HG03139 (cell line): Measurements from ENCODE around the gene NPL.
A peak's percentile ranks its signal among the peaks of the same experiment; 100 is the strongest.

Source experiments
- ATAC-seq: cut with Tn5 transposase; IDR thresholded peaks from one replicate; pipeline ENCODE4 v1.9.1; 2021; ENCODE audit not compliant: unreplicated experiment

NPL gene, protein sequence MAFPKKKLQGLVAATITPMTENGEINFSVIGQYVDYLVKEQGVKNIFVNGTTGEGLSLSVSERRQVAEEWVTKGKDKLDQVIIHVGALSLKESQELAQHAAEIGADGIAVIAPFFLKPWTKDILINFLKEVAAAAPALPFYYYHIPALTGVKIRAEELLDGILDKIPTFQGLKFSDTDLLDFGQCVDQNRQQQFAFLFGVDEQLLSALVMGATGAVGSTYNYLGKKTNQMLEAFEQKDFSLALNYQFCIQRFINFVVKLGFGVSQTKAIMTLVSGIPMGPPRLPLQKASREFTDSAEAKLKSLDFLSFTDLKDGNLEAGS

GRCh38 chr1:182789138-182790076, at the start of gene NPL:
TSS of gene NPL (plus strand) at chr1:182789773. CDS start at chr1:182794372, 4,599 bp downstream.
- ATAC-seq = peak; percentile 90

DNA sequence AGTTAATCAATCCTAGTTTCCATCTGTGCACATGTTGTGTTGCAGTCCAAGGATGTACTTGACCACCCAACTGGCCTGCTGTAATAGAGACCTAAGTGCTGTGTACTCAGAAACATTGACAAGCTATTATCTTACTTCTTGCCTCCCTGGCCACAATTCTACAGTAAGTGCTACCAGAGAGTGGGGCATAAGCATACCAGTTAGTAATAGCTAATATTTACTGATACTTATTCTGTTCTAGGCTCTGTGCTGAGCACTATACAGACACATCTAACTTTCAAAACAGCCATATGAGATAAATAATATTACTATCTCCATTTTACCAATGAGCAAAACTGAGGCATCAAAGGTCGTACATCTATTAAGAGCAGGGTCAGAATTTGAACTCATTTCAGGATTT, 49.5 kb upstream of the NPL start:
- ATAC-seq = no peak

- no peak for ATAC-seq
Observed at GRCh38 chr1:182742780-182743179, 46.8 kb upstream of the NPL start.

DNA sequence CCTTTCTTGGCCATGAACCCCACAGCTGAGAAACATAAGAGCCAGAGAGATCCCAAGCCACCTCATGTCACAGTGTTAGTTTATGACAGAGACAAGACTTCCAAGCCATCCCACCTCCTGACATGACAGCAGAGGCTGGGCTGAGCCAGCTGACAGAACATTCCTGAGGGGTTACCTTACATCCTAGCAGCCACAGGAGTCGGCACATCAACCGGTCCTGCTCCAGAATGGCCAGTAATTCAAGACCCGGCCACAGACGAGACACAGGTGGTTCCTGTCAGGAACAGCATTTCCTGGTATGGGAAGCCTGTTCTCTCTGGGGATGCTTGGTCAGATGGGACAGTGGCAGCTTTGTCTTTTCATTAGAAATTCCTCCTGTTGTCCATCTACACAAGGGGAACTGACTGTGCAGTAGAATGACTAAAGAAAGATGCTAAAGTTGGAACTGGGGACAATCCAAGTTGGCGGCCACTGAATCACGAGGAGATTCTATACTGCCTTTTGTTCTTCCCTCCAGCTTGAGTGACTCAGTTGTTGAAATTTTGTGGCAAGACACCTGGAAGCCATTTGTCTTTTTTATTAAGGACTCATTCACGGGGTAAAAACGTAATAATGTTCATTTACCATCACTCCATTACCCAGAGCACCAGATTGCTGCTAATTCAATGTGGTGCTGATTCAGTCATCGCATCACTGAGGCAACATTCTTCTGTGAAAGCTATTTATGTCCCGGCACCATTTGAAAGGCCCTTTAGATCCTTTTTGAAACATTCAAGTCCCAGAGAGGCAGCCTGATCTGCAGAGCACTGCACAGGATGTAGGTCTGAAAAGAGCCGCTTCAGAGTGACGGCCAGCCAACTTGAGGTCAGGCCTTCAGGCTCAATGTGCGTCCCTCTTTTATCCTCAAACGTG, 37.2 kb upstream of the NPL start:
- ATAC-seq = no peak

GRCh38 chr1:182754087-182754486, 35.5 kb upstream of the NPL start:
- no peak for ATAC-seq

DNA sequence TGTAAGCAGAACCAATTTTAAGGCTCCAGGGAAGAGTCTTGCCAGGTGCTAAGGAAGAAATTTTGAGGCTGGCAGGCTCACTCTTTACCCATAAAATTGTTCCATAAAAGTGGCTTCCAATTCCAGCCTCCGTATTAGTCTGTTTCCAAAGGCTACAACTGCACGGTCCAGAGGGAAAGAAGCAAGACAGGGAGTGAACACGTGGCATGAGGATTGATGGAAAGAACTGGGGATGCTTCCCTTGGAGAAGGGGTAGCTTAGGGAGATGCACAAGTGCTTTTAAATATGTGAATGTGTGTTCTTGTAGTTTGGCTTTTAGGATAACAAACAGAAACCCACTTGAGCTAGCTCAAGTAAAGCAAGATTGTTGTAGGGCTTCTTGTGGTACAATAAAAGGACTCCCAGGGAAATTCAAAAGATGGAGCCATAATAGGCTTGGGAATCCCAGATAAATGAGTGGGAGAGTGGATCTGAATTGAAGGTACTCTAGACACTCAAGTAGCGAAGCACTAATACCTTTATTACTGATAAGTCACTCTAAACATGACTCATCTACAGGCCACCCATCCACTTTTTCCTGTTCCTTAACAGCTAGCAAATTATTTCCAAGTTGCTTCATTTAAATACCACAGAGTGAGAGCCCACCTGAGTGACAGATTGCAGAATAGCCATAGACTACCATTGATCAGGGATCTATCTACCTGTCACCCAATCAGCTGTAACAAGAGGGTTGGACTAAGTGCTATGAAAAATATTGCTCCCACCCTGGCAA, 34.8 kb upstream of the NPL start:
- ATAC-seq = no peak

- ATAC-seq = no peak
Observed at GRCh38 chr1:182755632-182756031, 33.9 kb upstream of the NPL start.

DNA sequence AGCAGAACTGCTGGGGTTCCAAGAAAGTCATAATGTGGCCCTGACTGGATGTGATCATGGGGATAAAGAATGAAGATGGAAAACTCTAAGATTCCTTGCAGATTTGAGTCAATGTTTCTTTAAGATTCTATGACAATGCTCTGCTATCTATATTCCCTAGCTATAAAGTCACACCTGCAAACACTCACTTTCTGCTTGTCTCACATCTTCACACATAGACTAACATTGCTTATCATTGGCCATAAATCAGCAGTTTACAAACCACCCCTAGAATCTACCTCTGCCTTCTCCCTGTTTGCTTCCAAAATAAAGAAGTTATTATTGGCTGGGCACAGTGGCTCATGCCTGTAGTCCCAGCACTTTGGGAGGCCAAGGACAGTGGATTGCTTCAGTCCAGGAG, 33.1 kb upstream of the NPL start:
- ATAC-seq = no peak

- no peak for ATAC-seq
Observed at GRCh38 chr1:182761396-182762395, 27.9 kb upstream of the NPL start.

DNA sequence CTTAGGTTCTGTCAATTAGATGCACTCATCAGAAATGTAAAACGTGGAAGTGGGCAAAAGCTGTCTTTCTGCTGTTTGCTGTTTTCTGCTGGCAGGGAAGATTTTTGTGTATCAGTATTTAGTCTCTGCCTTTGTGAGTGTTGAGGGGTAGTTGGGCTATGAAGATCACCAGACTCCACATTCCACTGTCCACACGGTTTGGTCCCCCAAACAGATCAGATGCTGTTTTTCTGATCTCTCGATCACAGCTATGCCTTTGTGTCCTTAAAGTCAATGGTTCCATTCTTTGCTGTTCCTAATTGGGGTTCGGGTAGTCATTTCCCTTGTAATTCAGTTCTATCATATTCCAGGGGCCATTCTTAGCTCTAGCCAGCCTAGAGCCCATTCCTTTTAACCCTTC, 27.0 kb upstream of the NPL start:
- ATAC-seq = no peak

- no peak for ATAC-seq
Observed at GRCh38 chr1:182764029-182764727, 25.4 kb upstream of the NPL start.

DNA sequence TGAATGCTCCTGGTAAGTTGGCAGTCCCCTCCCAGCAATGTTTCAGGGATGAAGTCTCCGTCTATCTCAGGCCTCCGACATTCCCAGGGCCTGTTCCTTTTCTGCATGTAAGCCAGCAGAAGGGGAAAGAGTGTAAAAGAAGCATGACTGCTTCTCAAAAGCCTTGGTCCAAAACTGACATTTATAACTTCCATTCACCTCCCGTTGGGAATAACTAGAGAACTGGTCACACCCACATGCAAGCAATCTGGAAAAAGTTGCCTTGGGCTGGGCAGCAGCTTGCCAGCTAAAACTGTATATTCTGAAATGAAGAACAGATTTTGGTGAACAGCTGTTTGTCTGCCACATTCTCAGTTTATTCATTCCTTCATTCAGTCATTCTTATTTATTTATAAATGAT, 24.2 kb upstream of the NPL start:
- ATAC-seq = no peak

DNA sequence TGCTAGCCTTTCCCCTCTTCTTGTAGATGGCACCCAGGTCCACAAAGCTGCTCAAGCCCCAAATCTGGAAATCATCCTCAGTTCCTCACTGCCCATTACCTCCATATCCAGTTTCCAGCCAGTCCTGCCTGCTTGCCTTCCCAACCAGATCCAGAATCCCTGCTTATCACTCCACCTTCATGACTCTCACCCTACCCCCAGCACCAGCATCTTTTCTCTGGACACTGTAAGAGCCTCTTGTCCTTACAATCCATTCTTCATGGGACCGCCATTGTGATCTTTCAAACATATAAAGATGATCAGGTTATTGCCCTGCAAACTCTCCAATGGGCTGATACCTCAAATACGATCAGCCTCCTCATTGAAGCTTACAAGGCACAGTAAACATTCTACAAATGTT, 23.5 kb upstream of the NPL start:
- no peak for ATAC-seq

DNA sequence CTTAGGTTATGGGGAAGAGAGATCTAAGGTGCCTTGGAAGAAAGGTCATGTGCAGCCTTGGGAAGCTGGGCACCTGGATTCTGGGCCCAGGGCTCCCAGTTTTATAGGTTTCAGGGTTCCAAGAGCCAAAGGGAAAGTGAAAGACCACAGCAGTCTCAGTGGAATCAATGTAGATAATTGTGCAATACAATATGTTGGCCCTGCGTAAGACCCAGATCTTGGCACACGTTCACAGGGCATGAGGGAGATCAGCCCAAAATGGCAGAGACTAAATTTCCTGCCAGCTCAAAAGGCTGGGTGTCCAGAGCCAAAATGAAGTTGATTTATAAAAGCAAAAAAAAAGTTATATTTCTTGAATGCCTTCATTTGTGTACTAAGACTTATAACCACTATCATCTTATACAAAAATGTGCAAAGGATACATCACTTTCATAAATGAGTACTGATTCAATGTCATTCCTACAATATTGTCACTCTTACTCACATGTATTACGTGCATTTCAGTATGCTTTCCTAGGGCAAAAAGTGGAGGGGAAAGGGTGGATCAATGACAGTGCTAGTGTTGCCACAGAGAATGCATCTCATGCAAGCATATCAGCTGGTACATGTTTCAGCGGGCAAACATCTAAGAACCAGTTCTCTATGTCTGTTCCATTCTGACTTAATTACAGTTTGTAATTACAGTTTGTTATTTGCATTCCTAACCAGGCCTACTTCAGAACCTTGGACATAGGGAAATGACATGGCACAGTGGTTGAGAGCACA, 22.5 kb upstream of the NPL start:
- no peak for ATAC-seq

DNA sequence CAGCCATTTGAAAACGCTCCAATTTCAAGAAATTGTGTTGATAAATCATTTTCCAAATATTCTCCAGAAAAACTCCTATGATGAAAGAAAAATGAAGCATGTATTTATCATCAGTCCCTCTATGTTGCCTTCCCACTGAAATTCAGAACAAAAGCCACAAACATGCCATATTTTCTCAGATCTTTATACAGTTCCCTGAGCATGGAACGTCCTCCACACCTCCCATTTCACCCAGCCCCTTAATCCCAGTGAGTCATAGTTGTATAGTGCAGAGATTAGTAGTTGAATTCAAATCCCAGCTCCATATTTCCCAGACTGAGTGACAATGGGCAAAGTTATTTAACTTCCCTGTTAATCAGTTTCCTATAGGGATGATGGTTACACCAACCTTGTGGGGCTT, 20.6 kb upstream of the NPL start:
- ATAC-seq = no peak

DNA sequence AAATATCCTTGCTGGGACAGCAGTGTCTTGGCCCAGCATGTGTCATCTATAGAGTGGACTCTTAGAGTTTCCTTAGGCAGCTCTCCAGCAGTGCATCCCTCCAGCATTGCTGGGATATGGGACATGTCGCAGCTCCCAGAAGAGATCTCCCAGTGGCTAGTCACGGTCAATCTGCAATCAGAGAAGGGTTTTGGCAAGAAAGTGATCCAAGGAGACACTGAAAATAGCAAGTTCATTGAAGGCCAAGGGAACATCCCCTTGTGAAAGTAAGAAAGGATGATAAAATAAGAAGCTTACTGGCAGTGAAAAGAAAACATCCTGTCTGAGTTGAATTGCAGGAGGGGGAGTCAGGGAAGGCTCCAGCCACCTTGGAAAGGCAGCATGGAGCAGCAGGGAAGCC, 19.3 kb upstream of the NPL start:
- no peak for ATAC-seq

DNA sequence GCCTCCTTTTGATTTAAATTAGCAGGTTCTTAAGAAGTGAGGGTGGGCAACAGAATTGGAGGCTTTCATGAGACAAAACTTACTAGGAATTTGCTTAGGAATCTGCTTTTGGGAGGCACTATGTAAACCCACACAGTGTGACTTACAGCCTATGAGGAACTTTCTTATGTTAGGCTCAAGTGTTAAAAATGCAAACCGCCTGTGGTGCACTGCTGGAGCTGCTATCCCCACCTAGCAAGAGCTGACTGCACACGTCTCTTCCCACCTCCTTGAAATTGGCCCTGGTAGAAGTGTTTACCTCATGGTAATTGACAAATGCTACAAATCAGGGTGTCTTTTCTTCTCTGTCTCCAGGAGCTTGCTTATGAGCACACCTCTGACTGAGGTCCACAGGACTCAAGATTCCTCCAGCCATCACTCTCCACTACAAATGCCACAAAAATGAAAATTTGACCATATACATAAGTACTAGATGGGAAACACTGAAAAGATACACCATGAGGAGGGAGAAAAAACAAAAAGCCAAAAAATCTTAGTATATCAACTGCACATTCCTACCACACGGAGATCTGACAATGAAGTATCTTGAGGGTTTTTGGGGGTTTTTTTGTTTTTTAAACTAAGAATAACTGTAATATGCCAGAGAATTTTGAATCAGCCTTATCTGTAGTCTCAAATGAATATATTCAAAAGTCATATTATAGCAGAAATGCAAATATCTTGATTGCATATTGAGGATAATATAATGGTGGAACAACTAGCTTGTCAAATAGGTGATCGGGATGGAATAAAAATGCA, 18.2 kb upstream of the NPL start:
- ATAC-seq = no peak
